Progenitor cell of endocrine pancreas (in vitro differentiated cells): ENCODE data around the gene SP100. TPM values are rescaled to one million over a fixed set of nuclear protein-coding genes. Genes with fewer than 3 reads are reported as not detected.

ENCODE experiments used
- DNase-seq: peaks from one replicate; pipeline ENCODE4 v3.0.0; 2021; ENCODE audit warnings: low spot score; ENCODE audit not compliant: unreplicated experiment
- H3K27ac Mint-ChIP-seq: 2 replicates; pipeline ENCODE4 v1.8.0; 2021; ENCODE audit warnings: mild to moderate bottlenecking, moderate library complexity, mixed read lengths
- H3K27me3 Mint-ChIP-seq: 2 replicates; pipeline ENCODE4 v1.8.0; 2021; ENCODE audit warnings: mixed read lengths
- H3K36me3 Mint-ChIP-seq: 2 replicates; pipeline ENCODE4 v1.8.0; 2022; ENCODE audit warnings: mixed read lengths; ENCODE audit not compliant: insufficient read depth
- H3K4me1 Mint-ChIP-seq: 2 replicates; pipeline ENCODE4 v1.8.0; 2021; ENCODE audit warnings: low read depth, mixed read lengths
- H3K4me3 Mint-ChIP-seq: 2 replicates; pipeline ENCODE4 v1.8.0; 2021; ENCODE audit warnings: low read depth, mild to moderate bottlenecking, moderate library complexity, mixed read lengths
- H3K9me3 Mint-ChIP-seq: 2 replicates; pipeline ENCODE4 v1.8.0; 2021; ENCODE audit warnings: low read depth, mixed read lengths
- total RNA-seq: library from RNA; stranded (reverse); gene quantifications from 2 replicates; pipeline ENCODE4 v1.2.1, GENCODE V29; 2021
- TF ChIP-seq, protein P1 (sequence below): fragments of 200-600 bp; sonication (generic); IDR thresholded peaks from one replicate; pipeline ENCODE4 v1.5.0; 2021; ENCODE audit warnings: antibody characterized with exemption, mild to moderate bottlenecking; ENCODE audit not compliant: unreplicated experiment

The SP100 gene
- total RNA-seq, 1 donor from 2014 or later, result 2.3 TPM

DNA sequence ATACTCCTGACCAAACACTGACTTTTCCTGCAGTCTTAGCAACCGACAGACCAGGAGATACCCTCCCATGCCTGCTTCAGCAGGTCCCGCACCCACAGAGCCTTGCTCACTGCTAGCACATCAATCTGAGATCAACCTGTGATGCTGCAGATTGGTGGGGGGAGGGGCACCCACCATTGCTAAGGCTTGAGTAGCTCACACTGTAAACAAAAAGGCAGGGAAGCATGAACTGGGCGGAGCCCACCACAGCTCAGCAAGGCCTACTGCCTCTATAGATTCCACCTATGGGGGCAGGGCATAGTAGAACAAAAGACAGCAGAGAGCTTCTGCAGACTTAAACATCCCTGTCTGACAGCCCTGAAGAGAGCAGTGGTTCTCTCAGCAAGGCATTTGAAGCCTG, 109.7 kb downstream of the SP100 start:
- H3K4me1 Mint-ChIP-seq, result no peaks in the 10 kb centered on the region
- H3K27me3 Mint-ChIP-seq, result no peaks in the 10 kb centered on the region
- no peak overlapping the region for H3K4me3 Mint-ChIP-seq
- peaks cover 21% of the 10 kb centered on the region for H3K9me3 Mint-ChIP-seq
- DNase-seq, result no peak
- H3K27ac Mint-ChIP-seq, result no peak overlapping the region
- TF ChIP-seq, protein P1, sequence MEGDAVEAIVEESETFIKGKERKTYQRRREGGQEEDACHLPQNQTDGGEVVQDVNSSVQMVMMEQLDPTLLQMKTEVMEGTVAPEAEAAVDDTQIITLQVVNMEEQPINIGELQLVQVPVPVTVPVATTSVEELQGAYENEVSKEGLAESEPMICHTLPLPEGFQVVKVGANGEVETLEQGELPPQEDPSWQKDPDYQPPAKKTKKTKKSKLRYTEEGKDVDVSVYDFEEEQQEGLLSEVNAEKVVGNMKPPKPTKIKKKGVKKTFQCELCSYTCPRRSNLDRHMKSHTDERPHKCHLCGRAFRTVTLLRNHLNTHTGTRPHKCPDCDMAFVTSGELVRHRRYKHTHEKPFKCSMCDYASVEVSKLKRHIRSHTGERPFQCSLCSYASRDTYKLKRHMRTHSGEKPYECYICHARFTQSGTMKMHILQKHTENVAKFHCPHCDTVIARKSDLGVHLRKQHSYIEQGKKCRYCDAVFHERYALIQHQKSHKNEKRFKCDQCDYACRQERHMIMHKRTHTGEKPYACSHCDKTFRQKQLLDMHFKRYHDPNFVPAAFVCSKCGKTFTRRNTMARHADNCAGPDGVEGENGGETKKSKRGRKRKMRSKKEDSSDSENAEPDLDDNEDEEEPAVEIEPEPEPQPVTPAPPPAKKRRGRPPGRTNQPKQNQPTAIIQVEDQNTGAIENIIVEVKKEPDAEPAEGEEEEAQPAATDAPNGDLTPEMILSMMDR, result no peak
- H3K36me3 Mint-ChIP-seq, result peaks cover 5% of the 10 kb centered on the region

DNA sequence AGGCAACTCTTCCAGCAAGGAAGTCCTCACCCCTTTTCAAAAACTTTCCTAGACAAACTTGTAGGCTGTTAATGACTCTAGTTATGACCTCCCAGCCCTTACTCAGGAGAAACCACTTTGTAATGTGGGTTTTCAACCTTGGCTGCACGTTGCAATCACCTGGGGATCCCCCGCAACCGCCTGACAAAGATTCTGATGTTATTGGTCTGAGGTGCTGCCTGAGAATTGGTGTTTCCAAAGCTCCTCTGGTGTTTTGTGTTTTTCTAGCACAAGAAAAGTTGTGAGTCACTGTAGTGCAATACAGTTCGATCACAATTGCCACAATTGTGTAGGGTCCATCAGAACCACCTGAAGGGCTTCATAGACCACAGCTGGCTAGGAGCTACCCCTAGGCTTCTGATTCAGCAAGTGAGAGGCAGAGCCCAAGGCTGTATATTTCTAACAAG, 121.6 kb downstream of the SP100 start:
- H3K27ac Mint-ChIP-seq, result no peak overlapping the region
- no peak overlapping the region for H3K4me3 Mint-ChIP-seq
- TF ChIP-seq, protein P1, result no peak
- H3K36me3 Mint-ChIP-seq, result no peaks in the 10 kb centered on the region
- H3K4me1 Mint-ChIP-seq, result no peaks in the 10 kb centered on the region
- no peaks in the 10 kb centered on the region for H3K27me3 Mint-ChIP-seq
- DNase-seq, result no peak
- H3K9me3 Mint-ChIP-seq, result no peaks in the 10 kb centered on the region

DNA sequence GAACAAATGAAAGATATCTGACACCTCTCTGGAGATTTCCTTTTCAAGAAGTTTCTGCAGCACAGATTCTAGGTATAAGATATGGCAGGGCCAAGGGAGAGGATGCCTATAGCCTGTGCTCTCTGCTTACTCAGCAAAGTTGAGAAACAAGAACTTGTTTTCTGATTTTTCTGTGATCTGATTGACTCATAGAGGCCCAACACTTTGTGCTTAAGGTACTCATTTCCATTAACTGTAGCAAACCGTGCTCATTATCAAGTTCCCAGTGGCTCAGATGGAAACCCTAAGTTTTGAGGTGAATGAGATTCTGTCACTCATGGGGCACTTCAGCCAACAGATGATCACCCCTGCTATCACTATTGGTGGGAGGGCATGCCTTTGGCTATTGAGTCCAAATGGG, 124.3 kb downstream of the SP100 start:
- peaks cover 12% of the 10 kb centered on the region for H3K9me3 Mint-ChIP-seq
- no peaks in the 10 kb centered on the region for H3K27me3 Mint-ChIP-seq
- H3K4me1 Mint-ChIP-seq, result no peaks in the 10 kb centered on the region
- no peak overlapping the region for H3K27ac Mint-ChIP-seq
- no peak for DNase-seq
- TF ChIP-seq, protein P1, result no peak
- H3K4me3 Mint-ChIP-seq, result no peak overlapping the region
- H3K36me3 Mint-ChIP-seq, result no peaks in the 10 kb centered on the region

DNA sequence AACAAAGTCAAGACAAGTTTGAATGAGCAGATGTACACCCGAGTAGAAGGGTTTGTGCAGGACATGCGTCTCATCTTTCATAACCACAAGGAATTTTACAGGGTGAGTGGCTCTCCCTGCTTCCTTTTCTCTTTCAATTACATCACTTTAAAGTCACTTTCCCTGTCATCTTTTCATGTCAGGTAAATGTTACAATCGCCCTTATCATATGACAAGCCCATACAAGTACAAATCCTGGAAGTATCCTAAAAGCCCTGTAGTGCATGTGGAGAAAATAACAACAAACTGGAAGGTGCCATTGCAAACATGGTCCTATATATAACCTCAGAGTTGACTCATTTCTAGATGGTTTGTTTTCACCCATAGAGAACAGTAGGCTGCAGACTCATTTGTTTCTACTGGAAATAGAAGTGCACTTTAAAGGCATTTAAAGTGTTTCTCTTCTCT, 126.0 kb downstream of the SP100 start:
- DNase-seq, result no peak
- Mint-ChIP-seq H3K9me3 (peaks cover 12% of the 10 kb centered on the region), H3K27ac (no peak overlapping the region), H3K36me3 (no peaks in the 10 kb centered on the region), H3K4me3 (no peak overlapping the region), H3K27me3 (no peaks in the 10 kb centered on the region), H3K4me1 (no peaks in the 10 kb centered on the region)
- TF ChIP-seq, protein P1, result no peak

GRCh38 chr2:230542751-230543150, 126.8 kb downstream of the SP100 start:
- no peaks in the 10 kb centered on the region for H3K4me1 Mint-ChIP-seq
- no peaks in the 10 kb centered on the region for H3K36me3 Mint-ChIP-seq
- H3K9me3 Mint-ChIP-seq, result peaks cover 12% of the 10 kb centered on the region
- H3K27me3 Mint-ChIP-seq, result no peaks in the 10 kb centered on the region
- no peak overlapping the region for H3K4me3 Mint-ChIP-seq
- TF ChIP-seq, protein P1, result no peak
- H3K27ac Mint-ChIP-seq, result no peak overlapping the region
- DNase-seq, result no peak
